Measurements from ENCODE around the gene IP6K1. TPM values are rescaled to one million over a fixed set of nuclear protein-coding genes. Genes with fewer than 3 reads are reported as not detected.

The IP6K1 gene
- total RNA-seq, 1 experiment from 2014 or later, result 30.6 TPM

- ATAC-seq (no peak), DNase-seq (ENCODE audit: low read depth, low spot score) (no peak)
- no peak overlapping the region for H2AFZ ChIP-seq (ENCODE audit: low read depth, low read length, poor library complexity, severe bottlenecking)
- H3K9me2 ChIP-seq (ENCODE audit: insufficient read depth), result no peaks in the 10 kb centered on the region
- H3K9me3 ChIP-seq (ENCODE audit: control insufficient read depth in 1 of 2, insufficient read depth in 1 of 2, low read depth in 1 of 2, low read length in 2 of 2), result no peaks in the 10 kb centered on the region
- RAD21 ChIA-PET (ENCODE audit: low non-redundant PET in 1 of 2, low total read pairs in 2 of 2, uncharacterized antibody in 2 of 2, unreplicated experiment in 2 of 2), result no interaction called here
- TF ChIP-seq EGR1 (IDR thresholded peaks at IDR 0.05; ENCODE audit: low read depth), result no peak
- TF ChIP-seq ZFX (IDR thresholded peaks at IDR 0.05), result no peak
- TF ChIP-seq CBX3 (IDR thresholded peaks at IDR 0.05; ENCODE audit: low read depth), result no peak
- no peak for TF ChIP-seq POLR2A (IDR thresholded peaks at IDR 0.05; ENCODE audit: borderline replicate concordance, extremely low read depth, insufficient read depth, insufficient read length)
- no peak for TF ChIP-seq EZH2phosphoT487 (IDR thresholded peaks at IDR 0.05; ENCODE audit: borderline replicate concordance)
- no peaks in the 10 kb centered on the region for H4K20me1 ChIP-seq (ENCODE audit: insufficient read depth)
- H3K27ac ChIP-seq (ENCODE audit: low read depth, low read length), result no peak overlapping the region
- no peaks in the 10 kb centered on the region for H3K4me1 ChIP-seq (ENCODE audit: control insufficient read depth in 1 of 2, insufficient read depth in 2 of 2, low read length in 2 of 2)
- H3K27me3 ChIP-seq (ENCODE audit: insufficient read depth, low read length), result no peaks in the 10 kb centered on the region
- no peak overlapping the region for H3K9ac ChIP-seq (ENCODE audit: low read length)
- H3K4me2 ChIP-seq (ENCODE audit: low read length), result no peak overlapping the region
- H3K4me3 ChIP-seq (replicated peaks in 1 of 2; ENCODE audit: low read depth in 1 of 2, low read length in 2 of 2), result no peak overlapping the region
- no TSS peak for BruUV-seq (replicated peaks)
- peaks cover 0 to 2% of the 10 kb centered on the region in 2 experiments; a peak in 2 of 4 replicates for H3K36me3 ChIP-seq (ENCODE audit: control insufficient read depth in 1 of 2, insufficient read depth in 2 of 2, low read length in 2 of 2)
- intact Hi-C loops (cut with micrococcal nuclease), result no loop called here
- H3K79me2 ChIP-seq (ENCODE audit: insufficient read depth, low read length), result no peaks in the 10 kb centered on the region
- CTCF ChIA-PET, result no interaction called here
- POLR2A ChIA-PET, result no interaction called here
Measured at GRCh38 chr3:49711489-49711888, 74.9 kb downstream of the IP6K1 start.

GRCh38 chr3:49709852-49710251, 76.5 kb downstream of the IP6K1 start:
- Histone ChIP-seq H3K27ac (ENCODE audit: low read depth, low read length) (no peak overlapping the region), H4K20me1 (ENCODE audit: insufficient read depth) (no peaks in the 10 kb centered on the region), H3K79me2 (ENCODE audit: insufficient read depth, low read length) (no peaks in the 10 kb centered on the region), H3K27me3 (ENCODE audit: insufficient read depth, low read length) (no peaks in the 10 kb centered on the region), H3K4me2 (ENCODE audit: low read length) (no peak overlapping the region), H3K36me3 (ENCODE audit: control insufficient read depth in 1 of 2, insufficient read depth in 2 of 2, low read length in 2 of 2) (peaks cover 0 to 4% of the 10 kb centered on the region in 2 experiments; a peak in 2 of 4 replicates), H3K9ac (ENCODE audit: low read length) (no peak overlapping the region), H3K9me3 (ENCODE audit: control insufficient read depth in 1 of 2, insufficient read depth in 1 of 2, low read depth in 1 of 2, low read length in 2 of 2) (no peaks in the 10 kb centered on the region), H3K9me2 (ENCODE audit: insufficient read depth) (no peaks in the 10 kb centered on the region), H3K4me1 (ENCODE audit: control insufficient read depth in 1 of 2, insufficient read depth in 2 of 2, low read length in 2 of 2) (no peaks in the 10 kb centered on the region), H3K4me3 (replicated peaks in 1 of 2; ENCODE audit: low read depth in 1 of 2, low read length in 2 of 2) (no peak overlapping the region), H2AFZ (ENCODE audit: low read depth, low read length, poor library complexity, severe bottlenecking) (no peak overlapping the region)
- ChIA-PET POLR2A (no interaction called here), RAD21 (ENCODE audit: low non-redundant PET in 1 of 2, low total read pairs in 2 of 2, uncharacterized antibody in 2 of 2, unreplicated experiment in 2 of 2) (no interaction called here), CTCF (no interaction called here)
- TF ChIP-seq MAX (IDR thresholded peaks at IDR 0.05), result no peak
- TF ChIP-seq YY1 (IDR thresholded peaks at IDR 0.05; ENCODE audit: extremely low read depth, insufficient replicate concordance, low read depth, low read length), result no peak
- no peak for TF ChIP-seq ZNF274 (IDR thresholded peaks at IDR 0.05; ENCODE audit: low read depth, low read length)
- TF ChIP-seq TCF7L2 (IDR thresholded peaks at IDR 0.05; ENCODE audit: borderline replicate concordance, extremely low read depth, insufficient read depth, insufficient read length), result no peak
- no peak for TF ChIP-seq CTCF (IDR thresholded peaks at IDR 0.05 in 2 of 3, conservative IDR thresholded peaks at IDR 0.05 in 1 of 3; ENCODE audit: borderline replicate concordance in 1 of 3, insufficient read depth in 1 of 3, low read depth in 2 of 3, low read length in 2 of 3)
- TF ChIP-seq EGR1 (IDR thresholded peaks at IDR 0.05; ENCODE audit: low read depth), result no peak
- DNase-seq (ENCODE audit: low read depth, low spot score) (no peak), ATAC-seq (no peak)
- intact Hi-C loops (cut with micrococcal nuclease), result no loop called here
- no TSS peak for BruUV-seq (replicated peaks)
